Hippocampal formation (tissue), 2 donors: ENCODE data around the gene PKIG.
A peak's percentile ranks its signal among the peaks of the same experiment; 100 is the strongest.
"Not testable (repeated sequence)": the region's sequence is repeated elsewhere in the genome, so short reads cannot be mapped to it uniquely, and the experiment has no call there.

Experiments used
- DNase-seq, 2 donors: peaks; one replicate each; lab custom pipeline; 2025; lab: John Stamatoyannopoulos, UW

The PKIG gene

DNA sequence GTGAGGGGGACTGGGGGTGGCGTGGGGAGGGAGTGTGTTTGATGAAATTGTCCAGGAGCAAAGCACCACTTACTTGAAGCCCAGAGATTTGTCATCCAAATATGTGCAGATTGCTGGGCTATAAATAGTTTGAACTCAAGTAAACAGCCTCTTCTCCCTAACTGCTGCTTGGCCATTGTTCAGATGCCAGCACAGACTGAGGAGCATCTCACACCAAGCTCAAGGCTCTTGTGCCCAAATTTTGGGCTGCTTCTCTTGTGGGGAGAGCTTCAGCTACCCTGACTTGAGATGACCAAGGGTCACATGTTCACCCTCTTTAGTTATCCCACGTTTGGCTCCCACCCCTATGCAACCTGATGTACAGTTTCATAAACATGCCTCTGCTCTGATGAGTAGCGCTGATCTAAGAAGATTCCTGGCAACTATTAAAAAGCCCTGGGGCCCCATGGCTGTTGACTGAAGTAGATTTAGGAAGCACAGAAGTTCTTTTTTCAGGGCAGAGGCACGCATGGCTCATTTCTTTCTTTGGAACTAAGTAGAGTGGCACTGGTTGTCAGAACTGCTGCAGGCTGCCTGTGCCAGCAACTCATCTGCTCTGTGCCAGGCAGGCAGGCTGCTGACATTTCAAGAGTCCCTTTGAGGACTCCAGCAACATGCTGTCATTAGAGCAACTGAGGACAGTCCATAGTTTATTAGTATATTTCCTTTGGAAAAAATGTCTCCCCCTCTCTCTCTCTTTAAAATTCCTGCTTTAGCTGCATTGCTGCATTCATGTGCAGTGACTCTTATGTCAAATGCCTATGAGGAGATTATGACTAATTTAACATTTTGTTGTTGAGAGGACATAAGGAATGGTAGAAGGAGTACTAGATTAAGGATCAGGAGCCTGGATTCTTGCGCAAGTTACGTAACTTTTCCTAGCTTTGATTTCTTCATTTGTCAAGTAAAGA, 9.6 kb upstream of the PKIG start:
- peak; percentile 68 to 78 for DNase-seq

DNA sequence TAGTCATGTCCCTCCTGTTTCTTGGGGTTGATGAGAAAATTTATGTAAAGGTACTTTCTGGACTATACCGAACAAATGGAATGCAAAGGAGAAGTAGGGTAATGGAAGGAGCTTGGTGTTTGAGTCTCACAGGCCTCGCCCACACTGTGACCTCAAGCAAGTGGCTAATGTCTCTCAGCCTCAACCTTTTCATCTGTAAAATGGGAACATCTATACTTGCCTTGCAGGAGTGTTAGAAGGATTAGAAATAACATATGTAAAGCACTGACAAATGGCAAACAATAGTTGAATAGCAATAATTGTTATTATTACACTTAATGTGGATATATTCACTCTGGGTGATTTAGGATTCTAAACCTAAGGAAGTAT, 8.9 kb upstream of the PKIG start:
- no peak for DNase-seq

DNA sequence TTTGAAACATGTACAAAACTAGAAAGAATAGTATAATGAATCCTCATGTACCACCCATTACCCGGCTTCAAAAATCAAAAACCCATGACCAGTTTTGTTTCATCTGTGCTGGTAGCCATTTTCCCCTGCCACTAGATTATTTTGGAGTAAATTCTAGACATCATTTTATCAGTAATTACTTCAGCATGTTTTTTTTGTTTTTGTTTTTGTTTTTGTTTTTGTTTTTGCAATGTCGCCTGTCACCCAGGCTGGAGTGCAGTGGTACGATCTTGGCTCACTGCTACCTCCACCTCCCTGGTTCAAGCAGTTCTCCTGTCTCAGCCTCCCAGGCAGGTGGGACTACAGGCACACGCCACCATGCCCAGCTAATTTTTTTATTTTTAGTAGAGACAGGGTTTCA, 8.0 kb upstream of the PKIG start:
- no peak for DNase-seq

DNA sequence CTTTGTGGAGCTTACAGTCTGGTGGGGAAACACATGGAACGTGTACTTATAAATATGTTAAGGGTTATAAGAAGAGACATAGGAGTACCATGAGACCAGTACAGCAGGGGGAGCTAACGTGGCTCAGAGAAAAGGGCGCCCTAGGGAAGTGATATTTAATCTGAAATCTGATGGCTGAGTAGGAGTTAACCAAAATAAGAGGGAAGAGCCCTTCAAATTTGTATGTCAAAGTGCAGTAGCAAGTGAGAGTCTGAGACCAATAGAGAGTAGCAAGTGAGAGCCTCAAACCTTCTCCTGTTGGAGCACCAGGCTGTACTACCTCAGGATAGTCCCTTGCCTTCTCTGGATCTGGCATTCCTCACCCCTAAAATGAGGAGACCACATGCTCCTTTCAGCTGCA, 6.1 kb upstream of the PKIG start:
- no peak for DNase-seq

DNA sequence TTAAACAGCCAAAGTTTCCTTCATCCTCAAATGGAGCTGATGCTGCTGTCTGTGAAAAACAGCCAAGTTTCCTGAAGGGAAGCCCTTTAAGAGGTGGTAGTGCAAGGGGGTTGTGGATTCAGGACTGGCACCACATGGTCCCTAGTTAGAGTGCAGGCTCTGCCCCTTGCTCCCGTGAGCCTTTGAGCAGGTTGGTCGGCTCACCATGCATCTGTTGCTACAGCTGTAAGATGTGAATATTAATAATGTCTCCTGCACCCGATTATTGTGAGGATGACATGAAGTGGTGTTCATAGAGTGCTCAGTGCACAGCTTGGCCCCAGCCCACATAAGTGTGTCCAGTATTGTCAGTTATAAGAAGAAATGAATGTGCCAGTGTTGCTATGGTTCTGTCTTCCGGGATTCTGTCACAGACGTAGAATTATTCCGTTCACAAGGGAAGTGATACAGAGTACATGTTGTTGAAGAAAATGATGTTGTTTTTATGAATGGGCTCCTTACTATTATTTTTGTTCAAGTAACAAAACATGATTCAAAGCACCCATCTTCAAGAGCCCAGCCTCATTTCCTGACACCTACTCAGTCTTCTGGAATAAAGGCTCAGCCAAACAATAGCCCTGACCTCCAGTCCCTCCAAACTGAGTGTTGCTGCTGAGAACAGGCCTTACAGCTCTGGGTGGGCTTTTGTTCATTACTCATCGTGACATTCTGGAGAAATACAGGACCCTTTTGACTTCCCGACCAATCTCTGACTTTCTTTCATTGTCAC, 2.9 kb upstream of the PKIG start:
- DNase-seq: no peak

DNA sequence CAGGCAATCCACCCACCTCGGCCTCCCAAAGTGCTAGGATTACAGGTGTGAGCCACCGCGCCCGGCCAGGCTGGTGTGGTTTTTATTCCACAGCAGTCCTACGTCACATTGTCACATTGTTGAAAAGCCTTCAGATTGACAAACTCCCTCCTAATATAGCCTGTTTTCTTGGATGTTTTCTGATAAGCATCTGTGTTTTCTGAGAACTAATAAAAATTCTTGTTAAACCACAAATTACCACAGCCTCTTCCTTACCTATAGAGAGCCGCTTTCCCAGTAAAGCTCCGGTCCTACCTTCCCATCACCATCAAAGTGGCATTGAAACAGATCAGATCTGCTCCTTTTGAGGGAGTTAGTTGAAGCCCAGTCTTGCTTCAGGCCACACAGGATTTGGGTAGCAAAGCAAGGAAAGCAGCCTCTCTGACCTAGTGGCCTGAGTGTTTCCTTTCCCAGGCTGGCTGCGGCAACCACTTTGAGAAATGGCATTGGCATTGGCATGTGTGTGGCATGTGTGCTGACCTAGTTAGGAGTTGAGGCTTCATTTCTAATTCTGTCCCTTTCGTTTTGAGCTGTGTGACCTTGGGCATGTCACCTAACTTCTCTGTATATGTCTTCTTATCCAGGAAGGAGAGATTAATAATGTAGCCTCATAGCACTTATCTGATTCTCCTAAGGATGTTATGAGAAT, 1.7 kb upstream of the PKIG start:
- DNase-seq: no peak

DNA sequence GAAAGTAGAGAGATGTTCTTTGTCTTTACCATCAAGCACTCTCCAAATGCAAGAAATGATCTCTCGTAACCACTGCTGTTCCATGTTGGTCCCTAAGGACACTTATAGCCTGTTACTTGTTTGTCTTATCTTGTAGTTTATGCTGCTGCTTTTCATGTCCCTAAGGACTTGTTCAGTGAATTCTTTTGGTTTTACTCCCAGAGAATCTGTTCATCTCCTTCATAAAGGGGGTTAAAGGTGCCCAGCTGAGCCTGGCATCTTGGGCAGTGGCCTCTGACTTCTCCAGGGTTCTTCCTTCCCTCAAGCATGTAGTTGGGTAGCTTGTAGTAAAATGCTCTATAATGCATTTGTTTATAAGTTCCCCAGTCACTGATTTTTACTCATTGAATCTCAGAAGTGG, 864 bp upstream of the PKIG start:
- DNase-seq: no peak

DNA sequence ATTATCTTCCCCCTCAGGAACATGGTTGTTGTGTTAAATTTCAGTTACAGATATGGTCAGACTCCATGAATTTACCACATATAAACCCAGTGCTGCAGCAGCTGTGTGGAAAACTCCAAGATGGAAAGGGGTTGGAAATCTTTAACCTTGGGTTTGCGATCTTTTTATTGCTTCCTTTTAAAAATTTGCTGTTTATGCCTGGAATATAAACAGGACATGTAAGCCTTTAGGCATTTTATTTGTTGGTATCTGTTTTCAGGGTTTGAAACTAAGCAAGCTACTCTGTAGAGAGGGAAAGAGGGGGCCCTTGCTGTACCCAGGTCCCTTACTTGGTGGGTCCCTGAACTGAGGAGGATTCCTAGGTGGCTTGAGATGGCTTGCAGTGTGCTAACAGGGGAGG, 778 bp downstream of the PKIG start:
- no peak for DNase-seq

DNA sequence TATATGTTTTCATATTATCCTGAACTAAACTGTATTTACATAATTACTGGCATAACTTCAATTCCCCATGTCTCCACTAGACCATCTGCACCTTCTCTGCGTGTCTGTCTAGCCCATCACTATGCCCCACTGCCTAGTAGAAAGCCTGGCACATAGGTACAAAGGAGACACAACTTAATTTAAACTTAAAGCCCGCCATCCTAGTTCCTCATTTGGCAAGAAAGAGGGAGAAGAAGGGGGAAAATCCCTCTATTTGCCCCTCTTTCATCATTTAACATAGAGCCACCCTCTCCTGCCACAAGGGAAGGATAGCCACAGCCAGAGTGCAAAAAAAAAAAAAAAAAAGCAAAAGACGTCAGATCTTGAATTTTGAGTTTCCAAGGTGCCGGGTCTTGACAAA, 1.8 kb downstream of the PKIG start:
- DNase-seq: no peak

DNA sequence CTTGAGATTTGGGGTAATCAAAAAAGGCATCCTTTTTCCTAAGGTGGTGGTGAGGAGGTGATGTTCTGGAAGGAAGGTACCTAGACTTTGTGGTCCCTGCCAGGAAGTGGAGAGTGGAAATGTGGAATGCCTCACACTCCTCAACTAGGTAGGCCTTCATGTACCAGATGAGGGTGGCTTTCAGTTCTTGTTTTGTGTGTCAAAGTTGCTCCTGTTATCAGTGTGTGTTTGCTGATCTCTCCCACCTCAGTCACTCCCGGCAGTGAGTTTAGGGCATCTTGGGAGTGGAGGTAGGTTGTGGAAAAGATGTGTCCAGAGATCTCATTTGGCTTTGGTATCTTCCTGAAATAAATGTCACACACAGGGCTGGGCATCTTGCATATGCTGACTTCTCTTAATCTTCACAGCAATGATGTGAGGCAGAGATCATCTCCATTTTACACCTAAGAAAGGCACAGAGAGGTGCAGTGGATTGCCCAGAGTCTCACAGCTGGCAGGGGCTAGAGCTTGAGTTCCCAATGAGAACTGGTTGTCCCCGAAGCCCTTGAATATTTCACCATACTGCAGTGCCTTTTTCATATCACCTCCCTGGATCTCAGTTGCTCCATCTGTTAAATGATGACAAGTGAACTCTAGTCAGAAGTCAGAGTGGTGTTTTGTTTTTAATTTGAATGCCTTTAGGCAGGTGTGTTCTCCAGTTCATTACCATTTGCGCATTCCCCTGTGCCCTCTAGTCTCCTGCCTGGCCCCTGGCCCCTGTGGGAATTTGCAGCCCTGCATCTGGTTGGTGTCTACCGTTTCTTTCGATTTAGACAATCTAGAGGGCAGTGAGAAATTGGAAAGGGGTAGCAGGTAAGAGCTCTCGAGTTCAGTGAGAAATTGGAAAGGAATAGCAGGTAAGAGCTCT, 2.9 kb downstream of the PKIG start:
- no peak for DNase-seq

DNA sequence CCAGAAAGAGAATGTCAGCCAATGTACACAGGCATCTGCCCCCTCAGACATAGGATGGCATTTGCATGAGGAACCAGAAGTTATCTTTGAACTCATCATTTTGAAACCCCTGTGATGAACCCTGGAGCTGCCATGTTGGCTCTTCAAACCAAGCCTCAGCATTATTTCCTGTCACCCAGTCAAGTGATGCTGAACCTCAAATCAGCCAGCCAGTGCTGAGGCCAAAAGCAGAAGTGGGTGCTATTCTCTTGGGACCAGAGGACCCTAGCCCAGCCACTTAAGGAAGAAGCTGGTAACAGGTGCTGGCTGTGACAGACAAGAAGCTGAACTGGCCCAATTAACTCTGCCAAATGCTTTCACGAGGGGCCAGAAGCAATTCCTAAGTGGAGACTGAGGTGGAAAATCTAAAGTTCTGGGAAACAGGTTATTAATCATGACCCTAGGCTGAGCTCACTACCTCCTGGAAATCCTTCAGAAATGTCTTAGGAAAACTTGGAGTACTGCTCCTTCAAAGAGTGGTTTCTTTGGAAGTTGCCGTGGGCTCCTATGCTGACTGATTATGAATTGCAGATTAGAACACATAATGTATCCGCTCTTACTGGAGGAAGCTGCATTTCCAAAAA, 4.0 kb downstream of the PKIG start:
- DNase-seq: no peak

DNA sequence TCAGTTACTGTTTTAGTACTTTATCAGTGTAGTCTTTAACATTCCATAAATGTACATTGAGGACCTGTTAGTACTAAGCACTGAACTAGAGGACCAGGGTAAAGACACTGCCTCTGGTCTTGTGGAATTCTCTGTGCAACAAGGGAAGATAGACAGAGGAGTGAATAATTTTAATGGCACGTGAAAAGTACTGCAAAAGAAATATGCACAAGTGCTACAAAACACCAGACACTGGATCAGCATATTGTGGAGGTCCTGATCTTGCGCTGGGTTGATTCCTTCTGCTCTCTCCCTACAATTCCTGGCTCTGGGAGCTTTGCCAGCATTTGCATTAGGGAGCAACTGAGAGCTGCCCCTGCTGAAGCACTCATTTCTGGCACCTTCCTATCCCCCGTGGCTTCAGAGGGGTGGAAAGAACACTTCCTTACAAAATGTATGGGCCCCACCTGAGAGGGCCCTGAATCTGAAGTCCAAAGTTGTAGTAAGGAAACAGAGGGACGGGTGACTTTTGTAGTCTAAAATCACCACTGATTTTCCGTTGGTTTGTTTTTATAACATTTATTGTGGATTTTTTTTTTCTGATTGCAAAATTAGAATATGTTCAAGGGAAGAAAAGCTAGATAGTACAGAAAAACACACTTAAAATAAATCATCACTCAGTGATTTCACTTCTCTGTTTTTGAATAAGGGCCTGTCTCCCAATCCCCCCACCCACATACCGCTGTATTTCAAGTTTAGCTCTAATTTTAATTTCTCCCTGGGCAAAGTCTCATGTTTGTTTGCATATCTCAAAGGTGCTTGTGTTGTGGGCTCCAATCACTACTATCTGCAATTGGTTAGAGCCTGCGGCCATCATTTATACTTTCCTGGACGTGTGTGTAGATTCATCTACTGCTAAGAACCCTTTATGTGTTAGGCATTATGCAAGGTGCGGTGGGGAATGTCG, 4.9 kb downstream of the PKIG start:
- no peak for DNase-seq

DNA sequence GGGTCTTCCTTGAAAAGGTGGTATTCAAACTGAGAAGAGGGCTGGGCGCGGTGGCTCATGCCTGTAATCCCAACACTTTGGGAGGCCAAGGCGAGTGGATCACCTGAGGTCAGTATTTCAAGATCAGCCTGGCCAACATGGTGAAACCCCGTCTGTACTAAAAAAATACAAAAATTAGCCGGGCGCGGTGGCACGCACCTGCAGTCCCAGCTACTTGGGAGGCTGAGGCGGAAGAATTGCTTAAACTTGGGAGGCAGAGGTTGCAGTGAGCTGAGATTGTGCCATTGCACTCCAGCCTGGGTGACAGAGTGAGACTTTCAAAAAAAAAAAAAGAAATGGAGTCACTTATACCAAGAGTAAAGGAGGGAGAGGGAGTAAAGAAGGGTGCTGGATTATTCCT, 5.9 kb downstream of the PKIG start:
- DNase-seq: not testable (repeated sequence)

DNA sequence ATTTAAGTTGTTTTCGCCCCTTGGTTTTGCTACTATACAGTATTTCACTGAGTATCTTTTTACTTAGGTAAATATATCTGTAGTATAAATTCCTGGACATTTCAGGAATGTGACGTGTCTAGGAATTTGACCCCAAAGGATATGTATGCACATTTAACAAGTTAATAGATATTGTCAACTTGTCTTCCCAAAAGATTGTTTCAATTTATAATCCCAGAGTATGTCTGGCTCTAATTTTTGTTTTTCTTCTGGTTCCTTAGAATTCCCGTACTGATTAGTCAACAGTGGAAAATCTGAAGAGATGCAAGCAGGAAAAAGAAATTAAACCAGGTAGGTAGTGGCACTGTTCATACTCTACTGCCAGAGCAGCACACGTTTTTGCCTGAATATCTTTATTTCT, 7.2 kb downstream of the PKIG start:
- DNase-seq: no peak

DNA sequence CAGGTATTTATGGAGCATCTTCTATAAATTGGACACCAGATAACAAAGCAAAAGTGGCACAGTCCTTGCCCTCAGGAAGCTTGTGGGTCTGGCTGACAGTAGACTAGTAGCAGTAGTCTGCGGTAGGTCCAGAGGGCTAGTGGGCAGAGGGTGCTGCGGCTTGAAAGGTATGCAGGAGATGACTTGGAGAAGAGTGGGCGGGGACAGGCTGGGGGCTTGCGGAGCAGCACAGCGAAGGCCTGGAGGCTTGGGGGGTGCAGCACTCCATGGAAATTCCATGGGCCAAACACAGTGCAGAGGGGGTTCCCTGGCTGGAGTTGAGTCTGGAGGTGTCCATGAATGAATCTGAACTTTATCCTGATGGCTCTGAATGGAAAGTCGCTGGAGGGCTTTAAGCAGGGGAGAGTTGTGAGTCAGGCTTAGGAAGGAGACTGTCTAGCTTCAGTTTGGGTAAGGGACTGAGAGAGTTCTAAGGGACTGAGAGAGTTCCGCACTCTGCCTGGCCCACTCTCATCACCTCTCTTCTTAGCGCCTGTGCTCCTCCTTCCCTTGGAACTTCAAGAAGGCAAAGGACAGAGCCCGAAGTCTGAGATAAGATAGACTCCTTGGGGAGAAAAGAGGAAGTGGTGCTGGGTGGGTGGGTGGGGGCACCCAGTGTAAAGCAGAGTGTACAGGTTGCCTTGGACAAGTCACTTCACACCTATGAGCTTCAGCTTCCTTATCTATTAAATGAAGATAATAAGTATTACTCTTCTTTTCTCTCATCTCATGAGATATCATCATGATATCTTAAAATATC, 8.8 kb downstream of the PKIG start:
- DNase-seq: no peak

DNA sequence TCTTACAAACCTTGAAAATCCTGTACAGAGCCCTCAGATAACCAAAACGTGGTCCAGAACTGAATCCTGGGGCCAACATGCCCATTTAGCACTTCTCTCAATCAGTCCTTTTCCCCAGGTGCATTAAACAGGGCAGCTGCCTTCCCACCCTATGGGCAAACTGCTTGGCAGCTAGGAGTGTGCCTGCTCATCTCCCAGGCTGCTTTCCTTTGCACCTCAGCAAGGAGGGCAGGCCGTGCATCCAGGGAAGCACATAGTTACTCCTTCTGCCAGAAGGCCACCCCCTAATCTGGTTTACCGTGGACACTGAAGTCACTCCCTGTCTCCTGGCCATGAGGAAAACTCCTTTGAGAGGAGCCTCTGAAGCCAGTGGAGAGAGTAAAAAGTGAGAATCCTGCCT, 10.0 kb downstream of the PKIG start:
- DNase-seq: no peak

DNA sequence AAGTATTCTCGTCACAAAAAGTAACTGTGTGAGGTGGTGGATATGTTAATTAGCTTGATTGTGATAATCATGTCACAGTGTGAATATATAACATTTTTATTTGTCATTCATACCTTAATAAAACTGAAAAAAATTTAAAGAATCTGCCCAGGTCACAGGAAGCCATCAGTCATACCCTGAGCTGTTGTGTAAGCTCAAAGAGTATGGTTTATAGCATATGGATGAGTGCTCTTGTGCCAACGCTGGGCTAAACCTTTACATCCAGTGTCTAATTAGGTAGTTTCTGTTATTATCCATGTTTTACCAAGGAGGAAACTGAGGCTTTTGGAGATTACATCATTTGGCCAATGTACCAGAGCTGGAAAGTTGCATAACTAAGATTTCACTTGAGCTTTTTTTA, 11.4 kb downstream of the PKIG start:
- DNase-seq: no peak

DNA sequence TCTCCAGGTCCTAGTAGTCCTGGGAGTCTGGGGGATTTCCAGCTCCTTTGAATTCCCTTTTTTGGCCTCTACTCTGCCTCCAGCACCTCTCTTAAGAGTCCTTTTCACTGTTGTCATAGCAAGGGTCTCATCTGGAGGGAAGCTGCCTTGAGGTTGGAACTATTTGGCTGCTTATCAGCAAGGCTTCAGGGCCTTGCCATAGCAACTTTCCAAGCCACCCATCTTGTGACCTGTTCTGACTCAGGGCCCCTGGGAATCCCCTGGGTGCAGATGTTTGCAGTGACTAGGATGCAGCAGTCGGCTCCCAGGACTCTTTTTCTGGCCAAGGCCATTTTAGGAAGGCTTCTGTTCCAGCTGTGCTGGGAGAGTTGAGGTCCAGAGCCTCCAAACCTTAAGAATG, 12.4 kb downstream of the PKIG start:
- DNase-seq: no peak

DNA sequence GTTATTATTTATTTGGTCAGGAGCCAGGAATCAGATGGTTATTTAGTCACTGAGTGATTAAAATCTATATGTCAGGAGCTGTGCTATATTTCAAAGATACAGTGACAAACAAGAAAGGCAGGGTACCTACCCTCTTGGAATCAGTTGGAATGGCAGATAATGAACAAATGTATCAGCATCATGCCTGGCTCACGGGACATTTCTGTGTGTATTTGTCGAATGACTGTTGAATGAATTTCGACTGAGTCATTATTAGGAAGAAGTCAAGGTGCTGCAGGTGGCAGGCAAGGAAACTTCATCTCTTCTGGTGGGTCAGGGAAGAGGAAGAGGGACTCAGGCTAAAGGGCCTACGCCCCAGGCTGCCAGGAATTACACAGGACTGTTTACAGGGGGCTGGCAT, 13.6 kb downstream of the PKIG start:
- DNase-seq: no peak
